ENCODE data around the gene DCST2.
A peak's percentile ranks its signal among the peaks of the same experiment; 100 is the strongest.

Gene DCST2

DNA sequence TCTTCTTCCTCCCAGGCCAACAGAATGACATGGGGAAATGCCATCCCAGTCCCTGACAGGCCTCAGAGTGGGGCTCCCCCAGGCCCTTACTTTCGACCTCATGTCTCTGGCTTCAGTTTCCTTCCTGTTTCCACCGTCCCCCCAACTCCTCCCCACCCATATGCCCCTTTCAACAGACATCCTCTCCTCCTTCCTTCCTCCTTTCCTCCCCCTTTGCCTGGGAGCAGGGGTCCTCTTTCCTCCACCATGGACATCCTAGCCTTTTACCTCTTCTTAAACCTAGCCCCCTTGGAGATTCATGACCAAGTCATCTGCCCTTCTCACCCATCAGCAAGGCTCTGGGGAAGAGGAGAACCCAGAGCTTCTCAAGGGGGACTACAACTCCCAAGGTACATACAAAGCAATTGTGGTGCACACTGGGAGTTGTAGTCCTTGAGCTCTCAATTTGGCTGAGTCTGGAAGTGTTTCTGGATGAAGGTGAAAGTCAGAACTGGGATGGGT lies 26.9 kb downstream of the DCST2 start:
- TF ChIP-seq, protein P1, sequence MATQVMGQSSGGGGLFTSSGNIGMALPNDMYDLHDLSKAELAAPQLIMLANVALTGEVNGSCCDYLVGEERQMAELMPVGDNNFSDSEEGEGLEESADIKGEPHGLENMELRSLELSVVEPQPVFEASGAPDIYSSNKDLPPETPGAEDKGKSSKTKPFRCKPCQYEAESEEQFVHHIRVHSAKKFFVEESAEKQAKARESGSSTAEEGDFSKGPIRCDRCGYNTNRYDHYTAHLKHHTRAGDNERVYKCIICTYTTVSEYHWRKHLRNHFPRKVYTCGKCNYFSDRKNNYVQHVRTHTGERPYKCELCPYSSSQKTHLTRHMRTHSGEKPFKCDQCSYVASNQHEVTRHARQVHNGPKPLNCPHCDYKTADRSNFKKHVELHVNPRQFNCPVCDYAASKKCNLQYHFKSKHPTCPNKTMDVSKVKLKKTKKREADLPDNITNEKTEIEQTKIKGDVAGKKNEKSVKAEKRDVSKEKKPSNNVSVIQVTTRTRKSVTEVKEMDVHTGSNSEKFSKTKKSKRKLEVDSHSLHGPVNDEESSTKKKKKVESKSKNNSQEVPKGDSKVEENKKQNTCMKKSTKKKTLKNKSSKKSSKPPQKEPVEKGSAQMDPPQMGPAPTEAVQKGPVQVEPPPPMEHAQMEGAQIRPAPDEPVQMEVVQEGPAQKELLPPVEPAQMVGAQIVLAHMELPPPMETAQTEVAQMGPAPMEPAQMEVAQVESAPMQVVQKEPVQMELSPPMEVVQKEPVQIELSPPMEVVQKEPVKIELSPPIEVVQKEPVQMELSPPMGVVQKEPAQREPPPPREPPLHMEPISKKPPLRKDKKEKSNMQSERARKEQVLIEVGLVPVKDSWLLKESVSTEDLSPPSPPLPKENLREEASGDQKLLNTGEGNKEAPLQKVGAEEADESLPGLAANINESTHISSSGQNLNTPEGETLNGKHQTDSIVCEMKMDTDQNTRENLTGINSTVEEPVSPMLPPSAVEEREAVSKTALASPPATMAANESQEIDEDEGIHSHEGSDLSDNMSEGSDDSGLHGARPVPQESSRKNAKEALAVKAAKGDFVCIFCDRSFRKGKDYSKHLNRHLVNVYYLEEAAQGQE (IDR thresholded peaks at IDR 0.05; ENCODE audit: insufficient read depth in 1 of 2, low read depth in 2 of 2, low read length in 2 of 2), result no peak
- TF ChIP-seq POLR2AphosphoS5 (IDR thresholded peaks at IDR 0.05; ENCODE audit: low read depth, low read length), result no peak
- no peak for TF ChIP-seq FOXP2 (optimal IDR thresholded peaks at IDR 0.05; ENCODE audit: borderline replicate concordance, extremely low read depth, extremely low read length, insufficient read depth)
- no peak for TF ChIP-seq TAF1 (IDR thresholded peaks at IDR 0.05; ENCODE audit: borderline replicate concordance, insufficient read depth, low read length)
- no peak for TF ChIP-seq SIN3A (IDR thresholded peaks at IDR 0.05; ENCODE audit: borderline replicate concordance, insufficient read depth, low read length)

DNA sequence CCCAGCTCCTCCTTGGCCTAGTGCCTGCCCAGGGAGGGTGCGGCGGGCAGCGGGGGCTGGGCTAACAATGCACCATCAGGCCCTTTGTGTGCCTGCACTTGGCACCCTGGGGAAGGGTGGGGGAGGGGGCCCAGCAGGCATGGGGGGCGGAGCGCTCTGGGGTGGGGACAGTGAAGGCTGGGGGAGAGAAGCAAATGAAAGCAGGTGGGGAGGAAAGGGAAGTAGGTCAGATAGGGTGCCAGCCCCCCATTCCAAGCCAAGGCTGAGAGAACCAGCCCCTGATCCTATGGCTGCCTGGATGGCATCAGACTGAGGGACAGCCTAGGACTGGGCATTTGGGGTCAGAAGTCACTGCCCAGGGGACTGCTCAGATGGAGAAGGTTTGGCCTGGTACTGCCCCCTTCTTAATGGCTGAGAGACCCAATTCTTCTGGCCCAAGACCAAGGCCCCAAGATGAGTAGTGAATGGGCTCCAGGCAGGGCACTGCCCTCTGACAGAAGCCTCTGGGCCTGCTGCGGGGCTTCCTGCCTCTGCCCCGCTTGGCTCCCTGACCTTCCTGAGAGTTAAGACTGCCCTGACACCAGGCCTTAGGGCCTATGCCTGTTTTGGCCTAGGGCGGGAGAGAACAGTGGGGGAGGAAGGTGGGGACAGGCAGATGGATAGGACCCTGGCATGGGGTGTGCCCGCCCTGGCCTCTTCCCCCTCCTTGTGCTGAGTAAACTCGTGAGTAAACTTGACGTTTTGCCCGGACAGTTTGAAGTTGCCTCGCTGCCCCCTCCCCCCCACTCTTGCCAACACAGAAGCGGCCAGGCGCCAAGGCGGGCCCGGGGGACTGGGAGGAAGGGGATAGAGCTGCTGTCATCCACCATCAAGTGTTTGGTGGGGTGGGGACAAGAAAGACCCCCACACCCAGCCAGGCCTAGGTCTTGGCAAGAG lies 28.2 kb downstream of the DCST2 start:
- no peak for TF ChIP-seq POLR2AphosphoS5 (IDR thresholded peaks at IDR 0.05; ENCODE audit: low read depth, low read length)
- TF ChIP-seq, protein P1 (IDR thresholded peaks at IDR 0.05; ENCODE audit: insufficient read depth in 1 of 2, low read depth in 2 of 2, low read length in 2 of 2), result no peak

DNA sequence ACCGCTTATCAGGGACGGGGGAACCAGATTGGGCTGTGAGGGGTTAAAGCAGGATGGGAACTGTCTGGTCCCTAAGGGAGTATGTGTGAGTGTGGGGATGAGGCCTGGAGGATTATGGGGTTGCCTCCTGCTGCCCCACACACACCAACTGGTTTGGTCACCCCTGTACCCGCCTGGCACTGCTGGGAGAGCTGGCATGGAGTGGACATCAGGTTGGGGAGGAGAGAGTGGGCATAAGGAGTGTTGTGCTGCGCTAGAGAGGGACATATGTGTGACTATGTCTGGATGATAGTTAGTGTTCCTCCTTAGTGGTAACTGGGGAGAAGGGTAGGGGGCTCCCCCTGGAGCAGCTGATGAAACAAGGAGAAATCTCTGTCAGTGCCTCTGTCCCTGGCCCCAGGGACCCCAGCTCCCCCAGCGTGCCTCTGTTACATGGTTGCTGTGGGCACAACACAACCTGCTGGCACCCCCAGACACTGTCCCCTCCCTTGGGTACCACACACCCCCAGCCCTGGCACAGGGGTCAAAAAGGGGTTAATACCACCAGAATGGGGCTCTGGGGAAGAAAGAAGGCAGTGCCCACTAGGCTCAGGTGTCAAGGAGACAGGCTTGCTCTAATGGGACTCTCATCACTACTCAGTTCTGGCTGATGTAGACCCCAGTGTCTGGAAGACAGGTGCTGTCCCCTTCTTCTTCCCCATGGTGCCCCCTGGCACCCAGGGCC lies 29.1 kb downstream of the DCST2 start:
- no peak for TF ChIP-seq POLR2AphosphoS5 (IDR thresholded peaks at IDR 0.05; ENCODE audit: low read depth, low read length)
- TF ChIP-seq TAF1 (IDR thresholded peaks at IDR 0.05; ENCODE audit: borderline replicate concordance, insufficient read depth, low read length), result no peak
- TF ChIP-seq, protein P1 (IDR thresholded peaks at IDR 0.05; ENCODE audit: insufficient read depth in 1 of 2, low read depth in 2 of 2, low read length in 2 of 2), result no peak
- no peak for TF ChIP-seq SIN3A (IDR thresholded peaks at IDR 0.05; ENCODE audit: borderline replicate concordance, insufficient read depth, low read length)
- no peak for TF ChIP-seq FOXP2 (optimal IDR thresholded peaks at IDR 0.05; ENCODE audit: borderline replicate concordance, extremely low read depth, extremely low read length, insufficient read depth)

DNA sequence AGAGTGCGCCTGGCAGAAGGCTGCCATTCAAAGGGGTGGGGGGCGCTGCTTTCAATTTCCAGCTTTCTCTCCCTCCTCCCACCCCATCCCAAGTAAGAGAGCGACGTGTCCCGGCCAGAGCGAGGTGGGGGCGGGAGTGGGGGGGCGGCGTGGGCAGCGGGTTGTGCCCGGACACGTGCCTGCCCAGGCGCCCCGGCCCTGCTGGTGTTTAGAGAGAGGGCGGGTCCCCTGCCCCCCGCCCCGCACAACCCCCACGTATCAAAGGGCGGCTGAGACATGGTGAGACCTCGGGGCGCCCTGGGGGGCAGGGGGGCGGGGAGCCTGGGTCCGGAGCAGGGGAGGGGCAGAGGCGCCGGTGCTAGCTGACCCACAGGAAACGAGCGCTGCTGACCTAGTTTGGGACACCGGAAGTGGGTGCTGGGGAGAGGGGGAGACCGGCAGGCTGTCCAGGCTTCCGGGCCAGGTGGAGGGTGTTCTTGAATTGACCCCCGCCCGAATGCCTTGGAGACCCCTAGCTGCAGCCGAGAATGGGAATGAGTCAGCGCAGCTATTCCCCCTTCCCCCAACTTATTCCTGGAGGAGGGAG lies 29.7 kb downstream of the DCST2 start:
- TF ChIP-seq, protein P1 (IDR thresholded peaks at IDR 0.05; ENCODE audit: insufficient read depth in 1 of 2, low read depth in 2 of 2, low read length in 2 of 2), result 0 out of 4 replicates have a peak, but pooled peaks of 1 of the 2 experiments have one; percentile 6
- TF ChIP-seq FOXP2 (optimal IDR thresholded peaks at IDR 0.05; ENCODE audit: borderline replicate concordance, extremely low read depth, extremely low read length, insufficient read depth), result no peak

All from PFSK-1 (cell line).